Activated T-cell treated with anti-CD3 and anti-CD28 coated beads, Interleukin-2, amount 50 U/mL, for 24 hours (primary cell): ENCODE data around the gene TMEM60.

Experiments
- DNase-seq: peaks from one replicate; pipeline ENCODE4 v3.0.0-alpha.2; 2020
- H3K27ac Mint-ChIP-seq: 2 replicates; pipeline ENCODE4 v1.8.0; 2020; ENCODE audit warnings: mild to moderate bottlenecking, mixed read lengths
- H3K27me3 Mint-ChIP-seq: 2 replicates; pipeline ENCODE4 v1.8.0; 2020; ENCODE audit warnings: mixed read lengths
- H3K36me3 Mint-ChIP-seq: 2 replicates; pipeline ENCODE4 v1.8.0; 2020; ENCODE audit warnings: low read depth, mixed read lengths
- H3K4me1 Mint-ChIP-seq: 2 replicates; pipeline ENCODE4 v1.8.0; 2020; ENCODE audit warnings: low read depth, mixed read lengths
- H3K4me3 Mint-ChIP-seq: 2 replicates; pipeline ENCODE4 v1.8.0; 2020; ENCODE audit warnings: mild to moderate bottlenecking, moderate library complexity, mixed read lengths
- H3K9me3 Mint-ChIP-seq: 2 replicates; pipeline ENCODE4 v1.8.0; 2020; ENCODE audit warnings: mixed read lengths

TMEM60 gene

DNA sequence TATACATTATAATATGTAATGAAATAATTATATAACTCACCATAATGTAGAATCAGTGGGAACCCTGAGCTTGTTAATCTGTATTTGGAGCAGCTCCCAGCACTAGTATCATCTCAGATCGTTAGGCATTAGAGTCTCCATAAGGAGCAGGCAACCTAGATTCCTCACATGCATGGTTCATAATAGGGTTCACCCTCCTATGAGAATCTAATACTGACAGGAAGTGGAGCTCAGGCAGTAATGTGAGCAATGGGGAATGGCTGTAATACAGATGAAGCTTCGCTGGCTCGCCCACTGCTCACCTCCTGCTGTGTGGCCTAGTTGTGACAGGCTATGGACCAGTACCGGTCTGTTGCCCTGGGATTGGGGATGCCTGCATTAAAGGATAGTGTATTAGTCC lies 52.5 kb downstream of the TMEM60 start:
- Mint-ChIP-seq H3K4me1 (peaks cover 42% of the 10 kb centered on the region), H3K27me3 (no peaks in the 10 kb centered on the region), H3K9me3 (no peaks in the 10 kb centered on the region), H3K36me3 (peaks cover 58% of the 10 kb centered on the region), H3K27ac (no peak overlapping the region), H3K4me3 (no peak overlapping the region)
- DNase-seq: no peak
